Endodermal cell (in vitro differentiated cells): ENCODE results near the gene IL10RA. TPM values are rescaled to one million over a fixed set of nuclear protein-coding genes. Genes with fewer than 3 reads are reported as not detected.
A peak's percentile ranks its signal among the peaks of the same experiment; 100 is the strongest.

Experiments
- DNase-seq: peaks from one replicate; pipeline ENCODE4 v3.0.0-alpha.2; 2017
- H3K27ac ChIP-seq: 2 replicates; pipeline ENCODE4 v1.5.1; 2013; ENCODE audit warnings: mild to moderate bottlenecking, low read depth, low read length, moderate library complexity
- H3K27me3 ChIP-seq: 2 replicates; pipeline ENCODE4 v1.6.1; 2013; ENCODE audit warnings: mild to moderate bottlenecking, low read length, moderate library complexity; ENCODE audit not compliant: insufficient read depth, control insufficient read depth, poor library complexity, severe bottlenecking
- H3K36me3 ChIP-seq: 2 replicates; pipeline ENCODE4 v1.7.0; 2013; ENCODE audit warnings: mild to moderate bottlenecking, low read length, moderate library complexity; ENCODE audit not compliant: control insufficient read depth, insufficient read depth
- H3K4me1 ChIP-seq: one replicate; pipeline ENCODE4 v1.7.0; 2013; ENCODE audit warnings: low read length; ENCODE audit not compliant: control insufficient read depth, insufficient read depth
- H3K4me3 ChIP-seq: 2 replicates; pipeline ENCODE4 v1.5.1; 2013; ENCODE audit warnings: mild to moderate bottlenecking, low read length, moderate library complexity
- H3K9ac ChIP-seq: 2 replicates; pipeline ENCODE4 v1.6.1; 2013; ENCODE audit warnings: mild to moderate bottlenecking, low read length, moderate library complexity; ENCODE audit not compliant: poor library complexity, severe bottlenecking; ENCODE audit errors: extremely low read depth
- H3K9me3 ChIP-seq: 2 replicates; pipeline ENCODE4 v1.6.1; 2013; ENCODE audit warnings: mild to moderate bottlenecking, low read length, moderate library complexity; ENCODE audit not compliant: control insufficient read depth
- H3K27ac Mint-ChIP-seq: 2 replicates; pipeline ENCODE4 v1.8.0; 2020; ENCODE audit warnings: mixed read lengths
- H3K27me3 Mint-ChIP-seq: 2 replicates; pipeline ENCODE4 v1.8.0; 2021; ENCODE audit warnings: mild to moderate bottlenecking, mixed read lengths; ENCODE audit not compliant: insufficient read depth
- H3K36me3 Mint-ChIP-seq: 2 replicates; pipeline ENCODE4 v1.8.0; 2020; ENCODE audit warnings: low read depth, mixed read lengths
- H3K4me1 Mint-ChIP-seq: 2 replicates; pipeline ENCODE4 v1.8.0; 2020; ENCODE audit warnings: mixed read lengths
- H3K4me3 Mint-ChIP-seq: 2 replicates; pipeline ENCODE4 v1.8.0; 2020; ENCODE audit warnings: mild to moderate bottlenecking, moderate library complexity, mixed read lengths
- H3K9me3 Mint-ChIP-seq: 2 replicates; pipeline ENCODE4 v1.8.0; 2020; ENCODE audit warnings: mild to moderate bottlenecking, mixed read lengths
- CTCF ChIP-seq: fragments of 200-600 bp; sonication (generic); conservative IDR thresholded peaks from 2 replicates; pipeline ENCODE4 v1.5.0; 2021; ENCODE audit warnings: antibody characterized with exemption, mild to moderate bottlenecking
- WGBS, 2 experiments: methylation state at CpG; one replicate each; pipeline versions ENCODE4 v1.1.5 to v1.1.7; 2013; ENCODE audit warnings: missing lambda C conversion rate in 2 of 2, mixed read lengths in 1 of 2; ENCODE audit not compliant: insufficient coverage in 1 of 2, insufficient read length in 1 of 2; 5-methylcytosine and 5-hydroxymethylcytosine counted together
- total RNA-seq, 2 donors: library from RNA; stranded (reverse); fragmentation: NEBNext Ultra II Directional in 1 of 2; extraction: Animal tissue kit (Norgen Biotek cat#: 25700) in 1 of 2; gene quantifications; 2 replicates in 1 of 2; 3 replicates in 1 of 2; pipeline ENCODE4 v1.2.1, GENCODE V29; 2021

IL10RA gene
- total RNA-seq, 2 donors from 2014 or later: 0.46 to 0.51 TPM

GRCh38 chr11:117953024-117953671, 33.0 kb upstream of the IL10RA start:
- peaks cover 14% of the 10 kb centered on the region for H3K27me3 Mint-ChIP-seq

GRCh38 chr11:117958949-117959348, 27.2 kb upstream of the IL10RA start:
- 86% methylated on average over 1 of the region's 1 CpG; no CpG with 5 or more reads in 1 of the 2 experiments for WGBS, 2 experiments
- Histone ChIP-seq H3K36me3 (no peaks in the 10 kb centered on the region), H3K9ac (no peak overlapping the region), H3K27me3 (no peaks in the 10 kb centered on the region), H3K4me3 (no peak overlapping the region), H3K4me1 (no peaks in the 10 kb centered on the region), H3K9me3 (peaks cover 4% of the 10 kb centered on the region), H3K27ac (no peak overlapping the region)
- no peak overlapping the region for H3K27ac Mint-ChIP-seq
- H3K4me1 Mint-ChIP-seq: no peaks in the 10 kb centered on the region
- no peak overlapping the region for H3K4me3 Mint-ChIP-seq
- H3K36me3 Mint-ChIP-seq: no peaks in the 10 kb centered on the region
- H3K27me3 Mint-ChIP-seq: peaks cover 8% of the 10 kb centered on the region
- H3K9me3 Mint-ChIP-seq: no peaks in the 10 kb centered on the region
- no peak for TF ChIP-seq CTCF
- DNase-seq: no peak

More at GRCh38 chr11:117953024-117953671, 33.0 kb upstream of the IL10RA start:
- no peak overlapping the region for H3K27ac Mint-ChIP-seq
- no peak overlapping the region for H3K27ac ChIP-seq
- no peaks in the 10 kb centered on the region for H3K4me1 Mint-ChIP-seq
- H3K4me3 Mint-ChIP-seq: no peak overlapping the region
- 96 to 97% methylated on average over 3 of the region's 3 CpGs for WGBS, 2 experiments
- H3K9me3 ChIP-seq: peaks cover 4% of the 10 kb centered on the region
- no peaks in the 10 kb centered on the region for H3K9me3 Mint-ChIP-seq
- TF ChIP-seq CTCF: no peak
- H3K4me3 ChIP-seq: no peak overlapping the region
- H3K9ac ChIP-seq: no peak overlapping the region
- H3K36me3 Mint-ChIP-seq: no peaks in the 10 kb centered on the region
- H3K27me3 ChIP-seq: no peaks in the 10 kb centered on the region
- no peaks in the 10 kb centered on the region for H3K4me1 ChIP-seq
- no peaks in the 10 kb centered on the region for H3K36me3 ChIP-seq
- peak; percentile 43 for DNase-seq

- Mint-ChIP-seq H3K4me1 (no peaks in the 10 kb centered on the region), H3K27me3 (peaks cover 8% of the 10 kb centered on the region), H3K27ac (no peak overlapping the region), H3K9me3 (no peaks in the 10 kb centered on the region), H3K4me3 (no peak overlapping the region), H3K36me3 (no peaks in the 10 kb centered on the region)
- H3K27ac ChIP-seq: no peak overlapping the region
- H3K4me3 ChIP-seq: no peak overlapping the region
- 83 to 87% methylated on average over 1 of the region's 1 CpG for WGBS, 2 experiments
- H3K27me3 ChIP-seq: no peaks in the 10 kb centered on the region
- no peaks in the 10 kb centered on the region for H3K4me1 ChIP-seq
- DNase-seq: no peak
- TF ChIP-seq CTCF: no peak
- no peaks in the 10 kb centered on the region for H3K36me3 ChIP-seq
- H3K9ac ChIP-seq: no peak overlapping the region
- H3K9me3 ChIP-seq: peaks cover 4% of the 10 kb centered on the region
These were observed 26.6 kb upstream of the IL10RA start for GRCh38 chr11:117959438-117960149.
